Stimulated activated CD4-positive, alpha-beta T cell treated with anti-CD3 and anti-CD28 coated beads, Interleukin-15, amount 100 ng/mL, for 1 hour (primary cell): Measurements from ENCODE around the gene ZNF358.

Experiments
- DNase-seq, 2 donors: peaks; one replicate each; pipeline ENCODE4 v3.0.0-alpha.2; 2020; ENCODE audit warnings: low read depth in 1 of 2, low spot score in 1 of 2

ZNF358 gene

DNA sequence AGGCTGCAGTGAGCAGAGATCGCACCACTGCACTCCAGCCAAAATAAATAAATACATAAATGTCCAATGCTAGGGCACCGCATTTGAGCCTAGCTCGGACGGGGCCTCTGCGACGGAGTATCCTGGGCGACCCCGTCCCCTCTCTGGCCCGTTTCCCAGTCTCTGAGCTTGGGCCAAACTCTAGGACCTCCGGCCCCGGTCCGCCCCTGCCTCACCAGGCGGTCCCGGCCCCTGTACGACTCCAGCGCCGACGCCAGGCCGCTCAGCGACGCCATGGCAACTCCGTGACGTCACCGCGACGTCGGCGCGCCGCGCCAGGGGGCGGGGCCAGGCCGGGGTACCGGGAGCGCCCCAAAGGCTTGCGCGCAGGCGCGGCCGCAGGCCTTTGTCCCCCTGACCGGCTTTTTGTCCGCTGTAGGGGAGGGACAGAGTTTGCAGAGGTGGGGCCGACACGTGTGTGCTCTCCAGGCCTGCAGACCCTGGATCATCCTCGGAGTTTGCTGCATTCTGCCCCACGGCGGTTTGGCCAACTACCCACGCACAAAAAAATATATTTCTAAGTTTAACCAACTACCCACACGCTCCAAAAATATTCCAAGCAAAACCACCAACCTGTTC is 27.1 kb upstream of the ZNF358 start, which contains the start of gene PEX11G:
TSS of gene PEX11G (minus strand) at position 300 of the 618 bp plus-strand sequence. CDS start at position 275, 25 bp downstream.
- peak; percentile 82 to 92 for DNase-seq

DNA sequence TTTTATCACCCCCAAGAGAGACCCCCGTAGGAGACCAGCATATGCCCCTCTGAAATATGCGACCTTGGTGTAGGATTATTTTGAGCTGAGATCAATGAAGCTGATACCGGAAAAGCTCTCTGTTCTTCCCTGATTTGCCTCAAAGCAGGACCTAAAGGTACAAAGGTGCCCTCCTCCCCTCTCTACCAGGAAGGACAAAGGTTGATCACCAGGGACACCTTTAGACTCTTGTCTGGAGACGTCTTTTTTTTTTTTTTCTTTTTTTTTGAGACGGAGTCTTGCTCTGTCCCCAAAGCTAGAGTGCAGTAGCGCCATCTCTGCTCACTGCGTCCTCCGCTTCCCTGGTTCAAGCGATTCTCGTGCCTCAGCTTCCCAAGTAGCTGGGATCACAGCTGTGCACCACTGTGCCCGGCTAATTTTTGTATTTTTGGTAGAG is 26.3 kb upstream of the ZNF358 start:
- no peak for DNase-seq

DNA sequence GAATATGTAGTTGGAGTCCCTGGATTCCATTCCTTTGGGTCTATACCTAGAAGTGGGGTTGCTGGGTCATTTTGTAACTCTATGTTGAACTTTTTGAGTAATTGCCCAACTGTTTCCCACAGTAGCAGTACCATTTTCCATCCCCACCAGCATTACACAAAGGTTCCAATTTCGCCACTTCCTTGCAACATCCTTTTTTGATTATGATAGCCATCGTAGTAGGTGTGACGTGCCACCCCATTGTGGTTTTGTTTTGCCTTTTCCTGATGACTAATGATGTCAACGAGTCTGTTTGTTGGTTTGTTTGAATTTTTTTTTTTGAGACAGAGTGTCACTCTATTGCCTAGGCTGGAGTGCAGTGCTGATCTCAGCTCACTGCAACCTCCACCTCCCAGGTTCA is 23.8 kb upstream of the ZNF358 start:
- DNase-seq = no peak

DNA sequence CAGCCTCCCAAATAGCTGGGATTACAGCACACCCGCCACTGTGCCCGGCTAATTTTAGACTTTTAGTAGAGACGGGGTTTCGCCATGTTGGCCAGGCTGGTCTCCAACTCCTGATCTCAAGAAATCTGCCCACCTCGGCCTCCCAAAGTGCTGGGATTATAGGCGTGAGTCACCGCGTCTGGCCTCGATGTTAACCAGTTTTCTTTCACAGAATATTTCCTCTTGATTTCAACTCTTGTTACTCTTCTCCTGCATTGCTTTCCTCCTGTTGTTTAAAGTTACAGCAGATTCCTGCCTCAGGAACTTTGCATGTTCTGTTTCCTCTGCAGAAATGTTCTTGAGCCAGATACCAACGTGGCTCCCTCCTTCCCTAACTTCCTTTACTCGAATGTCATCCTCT is 23.3 kb upstream of the ZNF358 start:
- no peak for DNase-seq

DNA sequence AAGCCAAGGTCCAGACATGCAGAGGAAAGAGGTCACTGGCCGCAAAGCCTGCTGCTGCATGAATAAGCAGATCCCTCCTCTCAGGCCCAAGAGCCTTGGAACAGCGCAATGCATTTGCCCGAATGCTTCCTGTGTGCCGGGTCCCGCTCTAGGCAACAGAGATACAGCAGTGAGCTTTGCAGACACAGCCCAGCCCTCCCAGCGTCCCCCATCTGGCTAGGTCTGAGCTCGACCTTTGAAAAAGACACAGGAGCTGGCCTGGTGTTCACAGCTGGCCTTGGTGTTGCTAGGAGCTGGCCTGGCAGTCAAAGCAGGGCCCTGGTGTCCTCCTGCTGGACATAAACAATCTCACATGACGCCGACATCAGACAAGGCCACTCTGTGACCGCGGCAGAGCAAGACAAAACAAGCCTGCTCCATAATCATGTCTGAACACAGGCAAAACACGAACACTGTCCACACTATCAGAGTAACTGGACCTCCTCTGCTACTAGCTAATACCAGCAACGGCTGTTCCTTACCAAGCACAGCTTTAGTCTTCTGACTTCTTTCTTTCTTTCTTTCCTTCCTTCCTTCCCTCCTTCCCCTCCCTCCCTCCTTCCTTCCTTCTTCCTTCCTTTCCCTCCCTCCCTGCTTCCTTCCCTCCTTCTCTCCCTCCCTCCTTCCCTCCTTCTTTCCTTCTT is 21.3 kb upstream of the ZNF358 start:
- no peak for DNase-seq

DNA sequence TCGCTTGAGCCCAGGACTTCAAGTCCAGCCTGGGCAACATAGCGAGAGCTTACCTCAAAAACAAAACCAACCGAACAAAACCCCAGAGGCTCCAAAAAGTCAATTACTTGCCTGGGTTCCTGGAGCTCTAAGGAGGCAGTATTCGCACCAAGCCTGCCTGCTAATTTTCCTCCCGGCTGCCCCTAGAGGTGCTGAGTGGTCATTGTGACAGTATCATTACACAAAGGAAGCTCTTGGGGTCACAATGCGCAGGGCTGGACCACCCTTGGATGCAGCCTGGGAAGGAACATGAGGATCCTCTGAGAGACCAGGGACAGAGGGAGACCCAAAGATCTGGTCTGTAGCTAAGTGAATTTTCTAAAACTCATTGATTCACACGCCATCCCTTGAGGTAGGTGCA is 18.6 kb upstream of the ZNF358 start:
- DNase-seq = no peak

DNA sequence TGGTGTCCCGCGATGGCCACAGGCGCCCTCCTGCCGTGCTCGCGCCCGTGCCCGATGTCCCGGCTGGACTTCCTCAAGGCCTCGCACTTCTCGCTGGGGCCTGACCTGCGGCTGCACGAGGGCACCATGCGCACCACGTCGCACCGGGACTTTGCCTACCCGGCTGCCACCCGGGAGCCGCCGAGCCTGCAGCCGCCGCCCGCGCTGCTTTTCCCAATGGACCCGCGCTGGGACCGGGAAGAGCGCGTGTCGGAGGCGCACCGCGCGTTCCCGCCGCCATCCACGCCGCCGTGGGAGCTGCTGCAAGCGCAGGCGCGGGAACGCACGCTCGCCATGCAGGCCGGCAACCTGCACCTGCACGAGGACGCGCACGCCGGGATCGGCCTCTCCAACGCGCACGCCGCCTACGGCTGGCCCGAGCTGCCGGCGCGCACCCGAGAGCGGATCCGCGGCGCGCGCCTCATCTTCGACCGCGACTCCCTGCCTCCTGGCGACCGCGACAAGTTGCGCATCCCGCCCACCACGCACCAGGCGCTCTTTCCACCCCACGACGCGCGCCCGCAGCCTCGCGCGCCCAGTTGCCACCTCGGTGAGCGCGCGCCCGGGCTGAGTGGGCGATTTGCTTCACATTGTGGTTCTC is 15.0 kb upstream of the ZNF358 start:
- DNase-seq = peak in 1 of 2 donors; percentile 39

DNA sequence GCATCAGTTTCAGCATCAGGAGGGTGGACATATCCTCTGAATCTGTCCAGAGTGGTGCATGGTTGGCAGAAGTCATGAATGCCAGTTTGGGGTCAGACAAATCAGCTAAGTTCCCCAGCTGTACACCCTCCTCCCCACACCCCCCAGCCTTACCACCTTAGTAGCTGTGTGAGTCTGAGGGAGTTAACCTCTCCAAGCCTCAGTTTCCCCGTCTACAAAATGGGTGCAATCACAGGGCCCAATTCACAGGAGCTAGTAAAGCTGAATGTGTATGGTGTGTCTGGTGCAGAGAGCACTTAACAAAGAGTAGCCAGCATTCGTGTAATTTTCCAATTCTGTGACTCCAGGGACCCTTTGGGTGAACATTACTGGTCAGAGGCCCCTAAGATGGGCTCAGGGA is 13.4 kb upstream of the ZNF358 start:
- no peak for DNase-seq

DNA sequence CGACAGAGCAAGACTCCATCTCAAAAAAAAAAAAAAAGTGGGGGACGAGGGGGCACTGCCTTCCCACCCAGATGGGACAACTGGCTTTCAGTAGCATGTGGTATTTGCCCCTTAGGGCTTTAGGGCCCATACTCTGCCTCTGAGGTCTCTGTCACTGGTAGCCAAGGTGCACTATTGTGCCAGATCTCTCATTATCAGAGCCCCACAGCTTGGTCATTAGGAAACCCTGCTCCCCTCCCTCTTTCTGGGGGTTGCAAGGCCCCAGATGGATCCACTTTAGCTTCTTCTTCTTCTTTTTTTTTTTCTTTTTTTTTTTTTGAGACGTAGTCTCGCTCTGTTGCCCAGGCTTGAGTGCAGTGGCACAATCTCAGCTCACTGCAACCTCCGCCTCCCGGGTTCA is 11.2 kb upstream of the ZNF358 start:
- DNase-seq = no peak

DNA sequence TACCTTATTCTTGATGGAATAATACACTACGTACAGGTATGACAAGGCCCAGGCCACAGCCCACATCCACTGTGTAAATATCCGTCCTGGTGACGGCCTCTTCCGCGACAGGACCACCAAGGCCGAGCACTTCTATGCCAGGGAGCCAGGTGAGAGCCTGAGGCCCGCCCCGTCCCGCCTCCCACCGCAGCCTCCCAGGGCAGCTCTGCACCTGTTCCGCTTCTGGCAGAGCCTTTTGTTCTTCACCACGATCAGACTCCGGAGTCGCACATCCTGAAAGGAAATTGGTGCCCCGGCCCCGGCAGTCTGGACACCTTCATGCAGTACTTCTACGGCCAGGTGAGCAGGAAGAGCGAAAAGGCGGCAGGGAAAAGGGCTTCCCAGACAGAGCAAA is 10.6 kb upstream of the ZNF358 start:
- no peak for DNase-seq

DNA sequence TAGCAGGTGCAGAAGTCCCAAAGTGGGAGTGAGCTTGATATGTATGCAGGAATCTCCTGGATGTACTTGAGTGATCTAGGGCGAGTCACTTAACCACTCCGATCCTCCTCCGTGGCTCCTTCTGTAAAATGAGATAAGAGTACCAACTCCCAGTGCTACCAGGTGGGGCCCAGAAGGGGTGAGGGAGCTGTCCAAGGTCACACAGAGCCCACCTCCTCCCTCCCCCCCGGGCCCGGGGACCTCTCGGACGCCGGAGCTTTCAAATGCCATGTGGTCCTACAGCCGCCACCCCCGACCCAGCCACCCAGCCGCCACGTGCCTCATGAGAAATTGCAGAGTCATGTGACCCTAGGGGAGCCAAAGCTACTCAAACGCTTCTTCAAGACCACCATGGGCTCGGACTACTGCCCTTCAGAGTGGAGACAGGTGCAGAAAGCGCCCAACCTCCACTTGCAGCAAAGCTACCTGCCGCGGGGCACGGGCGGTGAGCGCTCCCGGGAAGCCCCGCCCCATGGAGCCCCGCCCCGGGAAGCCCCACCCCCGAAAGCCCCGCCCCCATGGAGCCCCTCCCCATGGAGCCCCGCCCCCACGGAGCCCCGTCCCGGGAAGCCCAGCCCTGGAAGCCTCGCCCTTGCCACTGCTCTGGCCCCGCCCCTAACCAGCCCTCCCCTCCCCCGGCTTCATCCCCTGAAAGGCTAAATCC is 10.1 kb upstream of the ZNF358 start:
- no peak for DNase-seq

DNA sequence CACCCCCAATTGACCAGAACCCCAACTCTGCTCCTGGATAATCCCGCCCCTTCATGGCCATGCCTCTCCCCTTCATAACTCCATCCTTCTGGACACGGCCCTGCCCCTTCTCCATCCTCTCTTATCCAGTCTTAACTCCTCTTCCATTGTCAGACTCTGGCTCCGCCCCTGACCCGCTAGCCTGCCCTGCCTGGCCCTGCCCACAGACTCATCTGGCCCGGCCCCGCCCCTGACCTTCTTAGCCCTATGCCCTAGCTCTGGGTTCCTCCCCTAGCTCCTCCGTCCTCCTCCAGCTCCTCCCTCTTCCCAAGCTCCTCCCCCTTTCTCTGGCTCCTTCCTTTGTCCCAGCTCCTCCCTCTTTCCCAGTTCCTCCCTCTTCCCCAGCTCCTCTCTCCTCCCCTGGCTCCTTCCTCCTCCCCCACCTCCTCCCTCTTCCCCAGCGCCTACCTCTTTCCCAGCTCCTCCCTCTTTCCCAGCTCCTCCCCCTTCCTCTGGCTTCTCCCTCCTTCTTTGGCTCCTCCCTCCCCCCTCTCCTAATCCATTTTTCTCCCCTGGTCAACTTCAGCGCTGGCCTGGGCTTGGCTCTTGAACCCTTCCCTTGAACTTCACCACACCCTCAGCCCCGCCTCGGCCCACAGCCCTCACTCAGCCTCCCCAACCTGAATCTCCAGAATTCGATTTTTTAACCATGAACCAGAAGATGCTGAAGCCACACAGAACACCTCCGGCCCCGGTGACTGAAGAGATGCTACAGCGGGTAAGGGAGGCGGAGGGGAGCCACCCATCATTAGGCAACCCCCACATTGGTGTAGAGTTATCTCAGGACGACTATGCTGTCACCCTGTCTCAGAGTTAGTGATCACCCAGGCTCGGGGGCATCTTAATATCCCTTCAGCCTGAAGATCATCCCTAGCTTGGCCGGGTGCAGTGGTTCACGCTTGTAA is 9.2 kb upstream of the ZNF358 start:
- no peak for DNase-seq

DNA sequence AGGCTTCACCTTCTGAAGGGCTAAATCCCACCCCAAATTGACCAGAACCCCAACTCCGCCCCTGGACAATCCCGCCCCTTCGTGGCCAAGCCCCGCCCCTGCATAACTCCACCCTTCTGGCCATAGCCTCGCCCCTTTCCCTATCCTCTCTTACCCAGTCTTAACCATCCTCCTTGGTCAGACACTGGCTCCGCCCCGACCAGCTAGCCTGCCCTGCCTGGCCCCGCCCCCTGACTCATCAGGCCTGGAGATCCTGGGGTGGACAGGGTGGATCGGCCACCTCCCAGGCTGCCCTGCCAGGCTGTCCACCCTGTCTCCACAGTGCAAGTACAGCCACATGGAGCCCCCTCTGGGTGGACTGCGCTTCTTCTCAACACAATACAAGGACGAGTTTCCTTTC is 8.0 kb upstream of the ZNF358 start:
- DNase-seq = no peak

DNA sequence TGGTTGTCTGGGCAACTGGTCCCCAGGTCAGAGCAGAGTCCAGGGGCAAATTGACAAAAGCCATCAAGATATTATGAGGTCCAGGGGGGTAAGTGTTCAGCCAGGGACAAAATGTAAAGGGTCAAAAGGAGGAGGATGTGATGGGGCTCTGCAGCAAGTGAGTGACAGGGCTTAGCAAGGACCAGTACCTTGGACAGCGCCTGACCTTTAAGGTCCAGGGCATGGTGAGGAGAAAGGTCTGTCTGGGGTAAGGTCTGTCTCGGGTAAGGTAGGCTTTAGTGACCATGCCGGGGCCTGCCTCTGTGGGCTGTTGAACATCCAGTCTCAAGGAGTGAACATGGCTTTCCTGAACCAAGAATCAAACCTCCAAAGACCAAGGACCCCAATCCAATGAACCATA is 6.3 kb upstream of the ZNF358 start:
- no peak for DNase-seq

DNA sequence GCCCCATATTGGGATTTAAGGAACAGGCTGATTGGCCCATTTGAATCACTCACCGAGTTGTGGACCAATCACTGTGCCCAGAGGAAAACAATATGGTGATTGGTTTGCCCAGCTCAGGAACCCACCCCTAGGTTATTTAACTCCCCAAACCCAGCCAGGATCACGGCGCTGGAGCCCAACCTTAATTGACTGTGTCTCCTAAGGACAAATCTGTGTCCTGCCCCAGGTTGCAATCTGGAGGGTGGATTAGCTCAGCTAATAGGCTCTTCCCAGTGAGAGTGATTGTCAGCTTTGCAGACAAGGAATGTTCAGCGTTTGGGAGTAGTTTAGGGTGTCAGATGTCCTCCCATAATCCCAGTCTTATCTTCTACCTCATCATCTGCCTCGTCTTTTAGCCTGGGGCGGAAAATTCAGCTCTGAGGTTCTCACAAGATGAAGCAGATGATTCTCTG is 3.5 kb upstream of the ZNF358 start:
- DNase-seq = no peak

DNA sequence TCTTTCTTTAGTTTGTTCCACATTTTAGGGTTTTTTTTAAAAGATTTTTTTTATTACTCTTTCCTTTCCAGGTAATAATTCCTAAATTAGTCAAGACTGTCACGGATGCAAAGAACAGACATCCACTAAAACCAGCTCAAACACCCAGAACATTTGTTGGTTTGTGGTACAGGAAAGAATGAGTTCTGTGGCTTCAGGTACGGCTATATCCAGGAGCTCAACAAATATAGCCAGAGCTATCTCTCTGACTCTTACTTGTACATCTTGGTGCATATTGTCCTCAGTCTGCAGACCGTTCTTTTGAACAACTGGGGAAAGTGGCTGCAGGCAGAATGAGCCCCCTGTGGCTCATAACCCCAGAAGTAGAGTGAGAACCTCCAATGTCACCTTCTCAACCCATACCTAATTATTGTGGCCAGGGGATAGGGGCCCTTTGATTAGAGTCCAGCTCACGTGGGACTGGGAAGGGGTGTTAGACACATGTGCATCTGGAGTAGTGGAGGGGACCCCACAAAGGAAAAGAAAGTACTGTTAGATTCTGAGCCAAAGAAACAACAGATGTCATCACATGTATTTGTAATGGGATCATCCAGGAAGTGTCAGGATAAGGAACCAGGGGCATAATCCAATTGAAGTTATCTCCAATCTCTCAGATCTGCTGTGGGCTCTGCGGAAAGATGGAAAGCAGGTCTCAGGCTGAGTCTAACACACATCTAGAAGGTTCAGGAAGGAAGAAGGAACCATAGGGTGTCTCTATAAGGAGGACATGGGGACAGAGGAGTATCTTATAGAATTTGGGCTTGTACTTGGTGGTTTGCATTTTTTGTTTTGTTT is 1.9 kb upstream of the ZNF358 start:
- DNase-seq = no peak

DNA sequence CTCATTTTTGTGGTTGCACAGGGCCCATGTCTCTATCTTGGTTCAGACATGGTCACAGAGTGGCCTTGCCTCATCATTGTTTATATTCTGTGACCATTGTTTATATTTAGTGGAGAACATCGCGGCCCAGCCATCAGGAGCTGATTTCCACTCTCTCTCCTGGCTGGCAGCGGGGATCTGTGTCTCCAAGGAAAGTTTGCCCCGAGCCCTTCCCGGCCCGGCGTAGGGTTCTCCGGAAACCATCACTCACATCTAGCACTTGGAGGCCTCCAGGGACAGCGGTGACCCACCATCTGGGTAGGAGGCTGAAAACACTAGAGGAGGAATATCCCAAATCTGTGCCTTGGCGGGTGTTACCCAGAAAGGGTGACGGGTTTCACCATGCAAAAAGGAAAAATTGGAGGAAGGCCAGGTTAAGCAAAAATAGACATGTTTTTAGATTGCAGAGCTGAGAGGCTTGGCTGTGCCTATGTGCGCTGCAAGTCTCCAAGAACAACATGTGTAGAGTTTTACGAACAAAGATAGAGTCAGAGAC is 726 bp upstream of the ZNF358 start:
- no peak for DNase-seq

DNA sequence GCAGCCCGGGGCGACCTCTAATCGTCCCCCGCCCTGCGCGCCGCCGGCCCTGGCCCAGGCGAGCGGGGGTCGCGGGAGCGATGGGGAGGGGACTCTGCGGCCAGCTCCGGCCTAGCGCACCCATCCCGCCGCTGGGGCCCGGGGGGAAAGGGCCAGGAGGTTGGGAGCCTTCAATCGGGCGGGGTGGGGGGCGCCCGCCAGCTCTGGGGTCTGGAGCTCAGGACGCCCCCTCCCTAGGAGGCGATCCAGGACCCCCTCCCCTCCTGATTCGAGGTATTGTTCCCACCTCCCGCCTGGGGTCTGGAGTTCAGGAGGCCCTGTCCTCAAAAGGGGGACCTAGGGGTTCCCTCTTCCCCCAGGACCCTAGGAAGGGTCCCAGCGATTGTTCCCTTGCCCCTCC is 430 bp downstream of the ZNF358 start:
- DNase-seq = no peak

DNA sequence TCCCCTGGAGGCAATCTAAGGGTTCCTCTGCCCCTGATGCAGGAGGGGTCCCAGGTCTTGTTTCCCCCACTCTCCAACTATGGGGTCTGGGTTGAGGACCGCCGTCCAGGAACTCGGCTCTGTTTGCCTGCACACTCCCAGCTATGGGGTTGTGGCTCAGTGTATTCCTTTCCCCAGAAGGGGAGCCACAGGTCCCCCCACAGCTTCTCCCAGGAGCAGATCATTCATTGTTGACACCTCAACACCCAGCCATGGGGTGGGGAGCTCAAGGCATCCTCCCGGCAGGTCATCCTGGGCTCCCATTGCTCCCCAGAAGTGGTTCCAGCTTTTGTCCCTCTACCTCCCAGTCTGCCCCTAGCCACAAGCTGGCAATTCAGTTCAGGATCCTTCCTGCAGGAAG is 975 bp downstream of the ZNF358 start:
- DNase-seq = no peak
